Limb (tissue), 2 donors: ENCODE measurements around the gene CAPNS1.

Experiments
- DNase-seq, 2 donors: peaks; one replicate each; pipeline ENCODE4 v3.0.0-alpha.2; 2016; ENCODE audit errors: extremely low spot score in 2 of 2

The CAPNS1 gene

GRCh38 chr19:36139473-36140303 is at the start of gene CAPNS1:
Gene CAPNS1 (plus strand): TSS chr19:36140066. CDS start chr19:36141012, 946 bp downstream.
- peak; percentile 97 to 98 for DNase-seq

- DNase-seq, result no peak
These were observed 48.8 kb upstream of the CAPNS1 start for GRCh38 chr19:36090910-36091695.

- DNase-seq, result no peak
These were observed 47.3 kb upstream of the CAPNS1 start for GRCh38 chr19:36092566-36092965.

GRCh38 chr19:36093146-36093662 is 46.7 kb upstream of the CAPNS1 start:
- DNase-seq, result no peak

- no peak for DNase-seq
These were observed 46.2 kb upstream of the CAPNS1 start for GRCh38 chr19:36093687-36094086.

GRCh38 chr19:36097036-36097435 is 42.8 kb upstream of the CAPNS1 start:
- no peak for DNase-seq

- DNase-seq, result no peak
These were observed 40.6 kb upstream of the CAPNS1 start for GRCh38 chr19:36099166-36099785.

GRCh38 chr19:36100476-36100875 is 39.4 kb upstream of the CAPNS1 start:
- DNase-seq, result no peak

GRCh38 chr19:36101550-36102327 is 38.1 kb upstream of the CAPNS1 start:
- no peak for DNase-seq

- DNase-seq, result no peak
These were observed 36.7 kb upstream of the CAPNS1 start for GRCh38 chr19:36103040-36103626.

GRCh38 chr19:36103842-36104552 is 35.9 kb upstream of the CAPNS1 start:
- DNase-seq, result no peak

GRCh38 chr19:36106441-36106840 is 33.4 kb upstream of the CAPNS1 start:
- no peak for DNase-seq

- no peak for DNase-seq
These were observed 32.9 kb upstream of the CAPNS1 start for GRCh38 chr19:36106991-36107390.

GRCh38 chr19:36108684-36109083 is 31.2 kb upstream of the CAPNS1 start:
- DNase-seq, result no peak

GRCh38 chr19:36110487-36111199 is 29.2 kb upstream of the CAPNS1 start, which contains the start of gene OVOL3:
Gene OVOL3 (plus strand): TSS chr19:36111143. CDS start chr19:36111203, 60 bp downstream.
- DNase-seq, result no peak

GRCh38 chr19:36111200-36111539 is 28.7 kb upstream of the CAPNS1 start:
- no peak for DNase-seq

- no peak for DNase-seq
These were observed 27.2 kb upstream of the CAPNS1 start for GRCh38 chr19:36112678-36113077.

- no peak for DNase-seq
These were observed 26.4 kb upstream of the CAPNS1 start for GRCh38 chr19:36113425-36113824.
